T-helper 17 cell (primary cell): ENCODE results near the gene CYP2B6. TPM values are rescaled to one million over a fixed set of nuclear protein-coding genes. Genes with fewer than 3 reads are reported as not detected.
"Not testable (repeated sequence)": the region's sequence is repeated elsewhere in the genome, so short reads cannot be mapped to it uniquely, and the experiment has no call there.

ENCODE experiments used
- ATAC-seq: fragments of 150-1000 bp; cut with Tn5 transposase; 2 replicates; pipeline ENCODE4 v1.10.0; 2021; ENCODE audit warnings: mild to moderate bottlenecking, moderate library complexity
- DNase-seq, 3 donors: peaks; one replicate each; pipeline versions ENCODE4 v3.0.0 to v3.0.0-alpha.2; 2020 to 2021
- H3K9me3 ChIP-seq: one replicate; pipeline ENCODE4 v1.7.0; 2013; ENCODE audit warnings: low read length, mild to moderate bottlenecking; ENCODE audit not compliant: control insufficient read depth, poor library complexity, severe bottlenecking
- H3K27ac Mint-ChIP-seq: one replicate; pipeline ENCODE4 v1.8.0; 2022; ENCODE audit warnings: mild to moderate bottlenecking, moderate library complexity, mixed read lengths
- H3K27me3 Mint-ChIP-seq: one replicate; pipeline ENCODE4 v1.8.0; 2022; ENCODE audit warnings: mixed read lengths
- H3K36me3 Mint-ChIP-seq: one replicate; pipeline ENCODE4 v1.8.0; 2022; ENCODE audit warnings: low read depth, mixed read lengths
- H3K4me1 Mint-ChIP-seq: one replicate; pipeline ENCODE4 v1.8.0; 2022; ENCODE audit warnings: mild to moderate bottlenecking, mixed read lengths
- H3K4me3 Mint-ChIP-seq: one replicate; pipeline ENCODE4 v1.8.0; 2022; ENCODE audit warnings: mild to moderate bottlenecking, moderate library complexity, mixed read lengths
- total RNA-seq, 4 donors: library from RNA in 2 of 4; stranded (reverse) in 2 of 4; gene quantifications; one replicate each; pipeline ENCODE4 v1.2.3 and lab custom pipeline; 2022 to 2026

The CYP2B6 gene
- total RNA-seq, 2 donors from 2014 or later = not detected

- Mint-ChIP-seq H3K4me1 (peaks cover 32% of the 10 kb centered on the region), H3K27me3 (peaks cover 10% of the 10 kb centered on the region)
- not testable (repeated sequence) for H3K27ac Mint-ChIP-seq, H3K36me3 Mint-ChIP-seq, ATAC-seq, H3K9me3 ChIP-seq, H3K4me3 Mint-ChIP-seq, DNase-seq
Measured at GRCh38 chr19:40966591-40966990, 24.5 kb upstream of the CYP2B6 start.

GRCh38 chr19:40968065-40968464 lies 23.0 kb upstream of the CYP2B6 start:
- DNase-seq, H3K27me3 Mint-ChIP-seq, H3K9me3 ChIP-seq, H3K36me3 Mint-ChIP-seq, ATAC-seq, H3K4me3 Mint-ChIP-seq, H3K27ac Mint-ChIP-seq: not testable (repeated sequence)
- H3K4me1 Mint-ChIP-seq = peaks cover 39% of the 10 kb centered on the region

GRCh38 chr19:40969721-40970120 lies 21.4 kb upstream of the CYP2B6 start:
- ATAC-seq = peak; percentile 15
- not testable (repeated sequence) for H3K9me3 ChIP-seq, H3K27me3 Mint-ChIP-seq, H3K36me3 Mint-ChIP-seq, DNase-seq
- peaks cover 39% of the 10 kb centered on the region for H3K4me1 Mint-ChIP-seq
- peak overlapping the region; percentile 80 for H3K4me3 Mint-ChIP-seq
- peak overlapping the region; percentile 67 for H3K27ac Mint-ChIP-seq

- peaks cover 39% of the 10 kb centered on the region for H3K4me1 Mint-ChIP-seq
Measured at GRCh38 chr19:40970396-40971345, 20.4 kb upstream of the CYP2B6 start.

GRCh38 chr19:40974633-40975037 lies 16.4 kb upstream of the CYP2B6 start:
- Mint-ChIP-seq H3K27ac (peak overlapping the region; percentile 62), H3K27me3 (peaks cover 15% of the 10 kb centered on the region), H3K4me1 (peaks cover 26% of the 10 kb centered on the region), H3K4me3 (no peak overlapping the region), H3K36me3 (peaks cover 2% of the 10 kb centered on the region)
- ATAC-seq (peak; percentile 72), DNase-seq (peak; percentile 57 to 72 (median 57))
- no peaks in the 10 kb centered on the region for H3K9me3 ChIP-seq

More at GRCh38 chr19:40970396-40971345, 20.4 kb upstream of the CYP2B6 start:
- not testable (repeated sequence) for H3K27me3 Mint-ChIP-seq, H3K9me3 ChIP-seq, H3K36me3 Mint-ChIP-seq
- DNase-seq (peak in 1 of 3 donors; percentile 12), ATAC-seq (peak; percentile 86)
- Mint-ChIP-seq H3K27ac (peak overlapping the region; percentile 67), H3K4me3 (peak overlapping the region; percentile 80)

- ATAC-seq = no peak
- Mint-ChIP-seq H3K4me1 (peaks cover 12% of the 10 kb centered on the region), H3K27ac (peak overlapping the region; percentile 11)
Measured at GRCh38 chr19:40976134-40976533, 14.9 kb upstream of the CYP2B6 start.

GRCh38 chr19:40976724-40977123 lies 14.4 kb upstream of the CYP2B6 start:
- peaks cover 34% of the 10 kb centered on the region for H3K27me3 Mint-ChIP-seq
- peaks cover 6% of the 10 kb centered on the region for H3K4me1 Mint-ChIP-seq
- H3K9me3 ChIP-seq = no peaks in the 10 kb centered on the region
- ATAC-seq = no peak
- no peak overlapping the region for H3K4me3 Mint-ChIP-seq
- H3K27ac Mint-ChIP-seq = peak overlapping the region; percentile 11
- peaks cover 2% of the 10 kb centered on the region for H3K36me3 Mint-ChIP-seq
- DNase-seq = no peak

More at GRCh38 chr19:40976134-40976533, 14.9 kb upstream of the CYP2B6 start:
- Mint-ChIP-seq H3K27me3 (peaks cover 29% of the 10 kb centered on the region), H3K36me3 (peaks cover 2% of the 10 kb centered on the region), H3K4me3 (no peak overlapping the region)
- no peak for DNase-seq
- H3K9me3 ChIP-seq = no peaks in the 10 kb centered on the region

GRCh38 chr19:40979759-40980158 lies 11.3 kb upstream of the CYP2B6 start:
- H3K4me3 Mint-ChIP-seq, H3K36me3 Mint-ChIP-seq, H3K9me3 ChIP-seq, ATAC-seq, H3K27ac Mint-ChIP-seq, DNase-seq, H3K4me1 Mint-ChIP-seq: not testable (repeated sequence)
- H3K27me3 Mint-ChIP-seq = peaks cover 42% of the 10 kb centered on the region

- not testable (repeated sequence) for H3K27ac Mint-ChIP-seq, H3K36me3 Mint-ChIP-seq, H3K4me1 Mint-ChIP-seq, DNase-seq, H3K4me3 Mint-ChIP-seq, ATAC-seq, H3K9me3 ChIP-seq
- peaks cover 39% of the 10 kb centered on the region for H3K27me3 Mint-ChIP-seq
Measured at GRCh38 chr19:40980743-40981442, 10.2 kb upstream of the CYP2B6 start.

- Mint-ChIP-seq H3K4me3 (no peak overlapping the region), H3K36me3 (peaks cover 5% of the 10 kb centered on the region), H3K4me1 (peaks cover 3% of the 10 kb centered on the region), H3K27me3 (peaks cover 32% of the 10 kb centered on the region), H3K27ac (no peak overlapping the region)
- no peak for ATAC-seq
- DNase-seq = no peak
- H3K9me3 ChIP-seq = no peaks in the 10 kb centered on the region
Measured at GRCh38 chr19:40981591-40981990, 9.5 kb upstream of the CYP2B6 start.

GRCh38 chr19:40982594-40983101 lies 8.4 kb upstream of the CYP2B6 start:
- Mint-ChIP-seq H3K36me3 (peaks cover 2% of the 10 kb centered on the region), H3K27me3 (peaks cover 32% of the 10 kb centered on the region), H3K27ac (no peak overlapping the region), H3K4me1 (peaks cover 3% of the 10 kb centered on the region), H3K4me3 (no peak overlapping the region)
- ATAC-seq = no peak
- DNase-seq = no peak
- no peaks in the 10 kb centered on the region for H3K9me3 ChIP-seq

- no peaks in the 10 kb centered on the region for H3K9me3 ChIP-seq
- Mint-ChIP-seq H3K36me3 (no peaks in the 10 kb centered on the region), H3K4me3 (no peak overlapping the region), H3K27me3 (peaks cover 19% of the 10 kb centered on the region), H3K27ac (no peak overlapping the region), H3K4me1 (no peaks in the 10 kb centered on the region)
- no peak for DNase-seq
- ATAC-seq = no peak
Measured at GRCh38 chr19:40989453-40989852, 1.6 kb upstream of the CYP2B6 start.

GRCh38 chr19:40995355-40995754 lies 4.3 kb downstream of the CYP2B6 start:
- no peaks in the 10 kb centered on the region for H3K4me1 Mint-ChIP-seq
- DNase-seq = no peak
- no peaks in the 10 kb centered on the region for H3K9me3 ChIP-seq
- H3K4me3 Mint-ChIP-seq = no peak overlapping the region
- ATAC-seq = no peak
- no peaks in the 10 kb centered on the region for H3K36me3 Mint-ChIP-seq
- no peak overlapping the region for H3K27ac Mint-ChIP-seq
- H3K27me3 Mint-ChIP-seq = peaks cover 17% of the 10 kb centered on the region
